Measurements from ENCODE around the gene ADAM12.

GRCh38 chr10:126097558-126098225 lies 290.6 kb downstream of the ADAM12 start:
- TF ChIP-seq CTCF (conservative IDR thresholded peaks at IDR 0.05; ENCODE audit: low read length) (no peak), EZH2phosphoT487 (IDR thresholded peaks at IDR 0.05; ENCODE audit: borderline replicate concordance) (no peak)

All from Loucy (cell line).